Activated CD4-positive, alpha-beta T cell treated with anti-CD3 and anti-CD28 coated beads for 36 hours (primary cell): Measurements from ENCODE around the gene KRT36. TPM values are rescaled to one million over a fixed set of nuclear protein-coding genes. Genes with fewer than 3 reads are reported as not detected.

ENCODE experiments used
- ATAC-seq: fragments of 200-7000 bp; cut with Tn5 transposase; one replicate; pipeline ENCODE4 v1.10.0; 2021; ENCODE audit warnings: mild to moderate bottlenecking, moderate library complexity
- CTCF ChIA-PET: fragments of 350-600 bp; sonication (Branson Sonifier 250); formaldehyde crosslinking; loops from one replicate; lab custom pipeline; 2021; ENCODE audit warnings: antibody characterized with exemption; lab: Charles Lee
- POLR2A ChIA-PET: fragments of 350-600 bp; sonication (Branson Sonifier 250); formaldehyde crosslinking; loops from one replicate; lab custom pipeline; 2021; ENCODE audit warnings: antibody characterized with exemption, inconsistent platforms; lab: Charles Lee
- DNase-seq: peaks from one replicate; pipeline ENCODE4 v3.0.0-alpha.2; 2020
- H3K27ac Mint-ChIP-seq: one replicate; pipeline ENCODE4 v1.8.0; 2021; ENCODE audit warnings: mixed read lengths
- H3K27me3 Mint-ChIP-seq: one replicate; pipeline ENCODE4 v1.8.0; 2021; ENCODE audit warnings: mixed read lengths
- H3K36me3 Mint-ChIP-seq: one replicate; pipeline ENCODE4 v1.8.0; 2021; ENCODE audit warnings: low read depth, mixed read lengths
- H3K4me1 Mint-ChIP-seq: one replicate; pipeline ENCODE4 v1.8.0; 2021; ENCODE audit warnings: mixed read lengths
- H3K4me3 Mint-ChIP-seq: one replicate; pipeline ENCODE4 v1.8.0; 2021; ENCODE audit warnings: mild to moderate bottlenecking, moderate library complexity, mixed read lengths
- H3K9me3 Mint-ChIP-seq: one replicate; pipeline ENCODE4 v1.8.0; 2021; ENCODE audit warnings: low read depth, mixed read lengths
- intact Hi-C, 2 experiments: fragments of 100-400 bp; cut with DNase I in 1 of 2; cut with micrococcal nuclease in 1 of 2; formaldehyde crosslinking; loops; one replicate each; pipeline versions ENCODE4 v1.14.2 to v1.15.1; 2022 to 2024; cut with DNase I, micrococcal nuclease
- microRNA-seq: library from miRNA; unstranded; fragments of <30 nt; microRNA quantifications from one replicate; pipeline ENCODE4 v1.2.0, GENCODE V29; 2021; ENCODE audit warnings: borderline replicate concordance
- total RNA-seq, 2 experiments: library from RNA; stranded (reverse); gene quantifications; one replicate each; pipeline ENCODE4 v1.2.3, GENCODE V29; 2021

The KRT36 gene
- total RNA-seq, 2 experiments from 2014 or later: not detected

GRCh38 chr17:41448506-41448905 is 41.2 kb downstream of the KRT36 start:
- Mint-ChIP-seq H3K27me3 (peaks cover 3% of the 10 kb centered on the region), H3K4me1 (no peaks in the 10 kb centered on the region), H3K27ac (no peak overlapping the region), H3K4me3 (no peak overlapping the region), H3K9me3 (no peaks in the 10 kb centered on the region), H3K36me3 (no peaks in the 10 kb centered on the region)
- CTCF ChIA-PET: interaction anchor here (0.6 to 1.2 kb wide), 3 partner anchors 9 to 959 kb away, joined by 3 to 7 read pairs (median 3); no protein-coding TSS in a partner anchor
- ATAC-seq: no peak
- no peak for DNase-seq
- intact Hi-C loops: no loop called here
- POLR2A ChIA-PET: no interaction called here

GRCh38 chr17:41446806-41447205 is 42.9 kb downstream of the KRT36 start:
- DNase-seq: no peak
- H3K27me3 Mint-ChIP-seq: peaks cover 5% of the 10 kb centered on the region
- intact Hi-C loops: no loop called here
- H3K27ac Mint-ChIP-seq: no peak overlapping the region
- no peak overlapping the region for H3K4me3 Mint-ChIP-seq
- no peaks in the 10 kb centered on the region for H3K36me3 Mint-ChIP-seq
- ChIA-PET CTCF (interaction anchor here (1.1 kb wide), 1 partner anchor 14 kb away, joined by 3 read pairs; no protein-coding TSS in a partner anchor), POLR2A (no interaction called here)
- no peaks in the 10 kb centered on the region for H3K9me3 Mint-ChIP-seq
- no peak for ATAC-seq
- H3K4me1 Mint-ChIP-seq: no peaks in the 10 kb centered on the region

- H3K9me3 Mint-ChIP-seq: no peaks in the 10 kb centered on the region
- no peak overlapping the region for H3K4me3 Mint-ChIP-seq
- ATAC-seq (no peak), DNase-seq (no peak)
- H3K4me1 Mint-ChIP-seq: no peaks in the 10 kb centered on the region
- ChIA-PET POLR2A (no interaction called here), CTCF (interaction anchor here (1.5 kb wide), 1 partner anchor 105 kb away, joined by 5 read pairs; no protein-coding TSS in a partner anchor)
- H3K27me3 Mint-ChIP-seq: peaks cover 5% of the 10 kb centered on the region
- H3K36me3 Mint-ChIP-seq: no peaks in the 10 kb centered on the region
- intact Hi-C loops: no loop called here
- H3K27ac Mint-ChIP-seq: no peak overlapping the region
These were observed 45.1 kb downstream of the KRT36 start for GRCh38 chr17:41444640-41445039.

GRCh38 chr17:41444186-41444585 is 45.5 kb downstream of the KRT36 start:
- POLR2A ChIA-PET: no interaction called here
- H3K4me3 Mint-ChIP-seq: no peak overlapping the region
- no peaks in the 10 kb centered on the region for H3K4me1 Mint-ChIP-seq
- peaks cover 5% of the 10 kb centered on the region for H3K27me3 Mint-ChIP-seq
- intact Hi-C loops: no loop called here
- no peak overlapping the region for H3K27ac Mint-ChIP-seq
- DNase-seq (no peak), ATAC-seq (peak; percentile 16)
- H3K36me3 Mint-ChIP-seq: no peaks in the 10 kb centered on the region
- CTCF ChIA-PET: interaction anchor here (1.5 kb wide), 1 partner anchor 105 kb away, joined by 5 read pairs; no protein-coding TSS in a partner anchor
- H3K9me3 Mint-ChIP-seq: no peaks in the 10 kb centered on the region

GRCh38 chr17:41442739-41443138 is 47.0 kb downstream of the KRT36 start:
- ChIA-PET CTCF (no interaction called here), POLR2A (no interaction called here)
- no peak for DNase-seq
- H3K36me3 Mint-ChIP-seq: no peaks in the 10 kb centered on the region
- no peak overlapping the region for H3K4me3 Mint-ChIP-seq
- ATAC-seq: no peak
- H3K9me3 Mint-ChIP-seq: no peaks in the 10 kb centered on the region
- intact Hi-C loops: no loop called here
- H3K4me1 Mint-ChIP-seq: no peaks in the 10 kb centered on the region
- H3K27ac Mint-ChIP-seq: no peak overlapping the region
- H3K27me3 Mint-ChIP-seq: peaks cover 5% of the 10 kb centered on the region

GRCh38 chr17:41440531-41441033 is 49.1 kb downstream of the KRT36 start, which contains the start of gene KRT38:
TSS of gene KRT38 (minus strand) at chr17:41440983. CDS start at chr17:41440921, 62 bp downstream.
- no peak for DNase-seq
- Mint-ChIP-seq H3K9me3 (no peaks in the 10 kb centered on the region), H3K36me3 (no peaks in the 10 kb centered on the region), H3K4me1 (no peaks in the 10 kb centered on the region), H3K27me3 (peaks cover 5% of the 10 kb centered on the region), H3K4me3 (no peak within 1 kb of the TSS), H3K27ac (no peak within 1 kb of the TSS)
- POLR2A ChIA-PET: no interaction called here
- intact Hi-C loops: no loop called here
- CTCF ChIA-PET: interaction anchor here (1.0 kb wide), 1 partner anchor 208 kb away, joined by 3 read pairs; no protein-coding TSS in a partner anchor
- no peak for ATAC-seq

GRCh38 chr17:41439375-41439774 is 50.3 kb downstream of the KRT36 start:
- Mint-ChIP-seq H3K27me3 (peaks cover 4% of the 10 kb centered on the region), H3K27ac (no peak overlapping the region), H3K4me1 (no peaks in the 10 kb centered on the region), H3K9me3 (no peaks in the 10 kb centered on the region), H3K4me3 (no peak overlapping the region), H3K36me3 (no peaks in the 10 kb centered on the region)
- no peak for DNase-seq
- POLR2A ChIA-PET: no interaction called here
- intact Hi-C loops: no loop called here
- CTCF ChIA-PET: interaction anchor here (1.0 kb wide), 1 partner anchor 209 kb away, joined by 3 read pairs; no protein-coding TSS in a partner anchor
- ATAC-seq: no peak

GRCh38 chr17:41437769-41438168 is 51.9 kb downstream of the KRT36 start:
- ATAC-seq (no peak), DNase-seq (no peak)
- POLR2A ChIA-PET: no interaction called here
- H3K36me3 Mint-ChIP-seq: no peaks in the 10 kb centered on the region
- H3K9me3 Mint-ChIP-seq: no peaks in the 10 kb centered on the region
- intact Hi-C loops: no loop called here
- peaks cover 2% of the 10 kb centered on the region for H3K27me3 Mint-ChIP-seq
- H3K4me3 Mint-ChIP-seq: no peak overlapping the region
- no peaks in the 10 kb centered on the region for H3K4me1 Mint-ChIP-seq
- H3K27ac Mint-ChIP-seq: no peak overlapping the region
- CTCF ChIA-PET: no interaction called here

GRCh38 chr17:41437254-41437653 is 52.5 kb downstream of the KRT36 start:
- DNase-seq: no peak
- Mint-ChIP-seq H3K9me3 (no peaks in the 10 kb centered on the region), H3K36me3 (no peaks in the 10 kb centered on the region), H3K4me1 (no peaks in the 10 kb centered on the region), H3K27me3 (peaks cover 2% of the 10 kb centered on the region), H3K4me3 (no peak overlapping the region), H3K27ac (no peak overlapping the region)
- intact Hi-C loops: no loop called here
- CTCF ChIA-PET: no interaction called here
- POLR2A ChIA-PET: no interaction called here
- ATAC-seq: no peak

Small RNA genes within 50 kb of the gene (microRNA-seq; reads per million reads assigned to microRNA genes)
- gene MIR6510: not detected

Other genes starting within 250 kb of the KRT36 start
- gene KRTAP9-4, start 240.2 kb downstream of the KRT36 start, total RNA-seq: not detected
- gene KRTAP9-9, start 234.5 kb downstream of the KRT36 start, total RNA-seq: not detected
- not detected for gene KRTAP9-6, start 224.5 kb downstream of the KRT36 start, total RNA-seq
- not detected for gene KRTAP9-7, start 214.2 kb downstream of the KRT36 start, total RNA-seq
- gene KRTAP29-1, start 187.1 kb downstream of the KRT36 start, total RNA-seq: not detected
- gene KRTAP16-1, start 180.6 kb downstream of the KRT36 start, total RNA-seq: not detected
- not detected for gene KRTAP17-1, start 174.2 kb downstream of the KRT36 start, total RNA-seq
- gene KRT33A, start 139.1 kb downstream of the KRT36 start, total RNA-seq: not detected
- gene KRT33B, start 120.1 kb downstream of the KRT36 start, total RNA-seq: not detected
- not detected for gene KRT34, start 107.6 kb downstream of the KRT36 start, total RNA-seq
- not detected for gene KRT31, start 92.3 kb downstream of the KRT36 start, total RNA-seq
- not detected for gene KRT37, start 65.3 kb downstream of the KRT36 start, total RNA-seq
- not detected for gene KRT38, start 48.9 kb downstream of the KRT36 start, total RNA-seq
- not detected for gene KRT32, start 22.5 kb downstream of the KRT36 start, total RNA-seq
- not detected for gene KRT35, start 8.8 kb downstream of the KRT36 start, total RNA-seq
- not detected for gene KRT13, start 15.7 kb upstream of the KRT36 start, total RNA-seq
- not detected for gene KRT15, start 29.0 kb upstream of the KRT36 start, total RNA-seq
- gene KRT19, start 38.4 kb upstream of the KRT36 start, total RNA-seq: not detected
- gene KRT9, start 82.1 kb upstream of the KRT36 start, total RNA-seq: not detected
- not detected for gene KRT14, start 97.0 kb upstream of the KRT36 start, total RNA-seq
- not detected for gene KRT16, start 122.9 kb upstream of the KRT36 start, total RNA-seq
- not detected for gene KRT17, start 134.7 kb upstream of the KRT36 start, total RNA-seq
- 100 to 1,000 TPM; 869 to 977 TPM for gene EIF1, start 199.0 kb upstream of the KRT36 start, total RNA-seq
- not detected for gene GAST, start 222.4 kb upstream of the KRT36 start, total RNA-seq
- gene HAP1, start 244.7 kb upstream of the KRT36 start, total RNA-seq: not detected